PC-9 (cell line): ENCODE measurements around the gene PPWD1. TPM values are rescaled to one million over a fixed set of nuclear protein-coding genes. Genes with fewer than 3 reads are reported as not detected.

ENCODE experiments used
- BruUV-seq: library from RNA; stranded (reverse); fragments of 400-500 nt; replicated peaks from 2 replicates; lab custom pipeline; 2021; lab: Mats Ljungman, UMichigan
- CTCF ChIA-PET: fragments of 300-600 bp; sonication (Branson Sonifier 250); formaldehyde crosslinking; loops from one replicate; lab custom pipeline; 2022; ENCODE audit warnings: antibody characterized with exemption; lab: Charles Lee
- POLR2A ChIA-PET: fragments of 300-600 bp; sonication (Branson Sonifier 250); formaldehyde crosslinking; loops from one replicate; lab custom pipeline; 2022; ENCODE audit warnings: antibody characterized with exemption; ENCODE audit not compliant: unreplicated experiment; lab: Charles Lee
- DNase-seq, 2 experiments: peaks; one replicate each; pipeline versions ENCODE4 v3.0.0 to v3.0.0-alpha.2; 2015 to 2022; ENCODE audit warnings: mixed read lengths in 1 of 2
- H2AFZ ChIP-seq: fragments of 200-600 bp; sonication (generic); 2 replicates; pipeline ENCODE4 v1.8.1; 2017; ENCODE audit warnings: antibody characterized with exemption
- H3F3A ChIP-seq: fragments of 200-600 bp; sonication (generic); 2 replicates; pipeline ENCODE4 v1.8.1; 2017; ENCODE audit warnings: antibody characterized with exemption, mild to moderate bottlenecking, low read depth; ENCODE audit not compliant: insufficient read depth
- H3K27ac ChIP-seq: fragments of 200-600 bp; sonication (generic); 2 replicates; pipeline ENCODE4 v1.6.1; 2016; ENCODE audit warnings: mixed run types
- H3K27me3 ChIP-seq: fragments of 200-600 bp; sonication (generic); 2 replicates; pipeline ENCODE4 v1.6.1; 2016; ENCODE audit warnings: low read depth, mixed run types; ENCODE audit not compliant: insufficient read depth
- H3K36me3 ChIP-seq: fragments of 200-600 bp; sonication (generic); 2 replicates; pipeline ENCODE4 v1.6.1; 2016; ENCODE audit warnings: low read depth, mixed run types
- H3K4me1 ChIP-seq: fragments of 200-600 bp; sonication (generic); replicated peaks from 2 replicates; pipeline ENCODE4 v1.6.1; 2016; ENCODE audit warnings: mixed run types; ENCODE audit not compliant: insufficient read depth
- H3K4me2 ChIP-seq: fragments of 200-600 bp; sonication (generic); 2 replicates; pipeline ENCODE4 v1.6.1; 2017; ENCODE audit warnings: mixed run types
- H3K4me3 ChIP-seq: fragments of 200-600 bp; sonication (generic); 2 replicates; pipeline ENCODE4 v1.6.1; 2016; ENCODE audit warnings: mixed run types
- H3K79me2 ChIP-seq: fragments of 200-600 bp; sonication (generic); 2 replicates; pipeline ENCODE4 v1.6.1; 2017; ENCODE audit warnings: low read depth, mixed run types
- H3K9me2 ChIP-seq: fragments of 200-600 bp; sonication (generic); 2 replicates; pipeline ENCODE4 v1.8.1; 2017; ENCODE audit warnings: mild to moderate bottlenecking; ENCODE audit not compliant: insufficient read depth
- H3K9me3 ChIP-seq: fragments of 200-600 bp; sonication (generic); 2 replicates; pipeline ENCODE4 v1.8.1; 2016; ENCODE audit warnings: low read depth; ENCODE audit not compliant: insufficient read depth
- H4K20me1 ChIP-seq: fragments of 200-600 bp; sonication (generic); 2 replicates; pipeline ENCODE4 v1.8.1; 2017; ENCODE audit not compliant: insufficient read depth
- EZH2 ChIP-seq: fragments of 200-600 bp; sonication (generic); IDR thresholded peaks from 2 replicates; pipeline ENCODE4 v1.8.0; 2017; ENCODE audit warnings: antibody characterized with exemption, low read depth
- intact Hi-C: fragments of 100-400 bp; cut with micrococcal nuclease; formaldehyde crosslinking; loops from one replicate; pipeline ENCODE4 v1.10.0; 2022; ENCODE audit not compliant: unreplicated experiment
- total RNA-seq: library from RNA; stranded (reverse); gene quantifications from 2 replicates; pipeline ENCODE4 v1.2.3, GENCODE V29; 2021
- TF ChIP-seq, protein P1 (sequence below): fragments of 200-600 bp; sonication (generic); conservative IDR thresholded peaks from 2 replicates; pipeline ENCODE4 v1.6.1; 2017; ENCODE audit warnings: mixed run types, antibody characterized with exemption, mild to moderate bottlenecking, moderate library complexity

Gene PPWD1
- total RNA-seq, 1 experiment from 2014 or later: 38.9 TPM

DNA sequence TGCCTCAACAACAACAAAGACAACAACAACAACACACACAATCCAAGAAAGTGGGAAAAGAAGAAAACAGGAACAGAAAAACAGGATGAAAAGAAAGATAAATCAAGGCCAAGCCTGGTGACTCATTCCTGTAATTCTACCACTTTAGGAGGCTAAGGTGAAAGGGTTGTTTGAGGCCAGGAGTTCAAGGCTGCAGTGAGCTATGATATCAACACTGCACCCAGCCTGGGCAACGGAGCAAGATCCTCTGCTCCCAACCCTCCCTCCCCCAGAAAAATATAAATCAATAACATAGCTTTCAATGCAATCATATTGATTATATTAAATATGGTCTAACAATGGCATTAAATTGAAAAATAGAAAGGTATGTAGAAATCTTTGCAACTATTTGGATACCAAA lies 32.2 kb upstream of the PPWD1 start:
- no peak for DNase-seq
- Histone ChIP-seq H3F3A (no peaks in the 10 kb centered on the region), H3K4me3 (no peak overlapping the region), H3K27me3 (no peaks in the 10 kb centered on the region), H3K27ac (no peak overlapping the region), H3K9me2 (no peaks in the 10 kb centered on the region), H2AFZ (no peak overlapping the region), H3K36me3 (no peaks in the 10 kb centered on the region), H3K4me2 (no peak overlapping the region), H3K79me2 (no peaks in the 10 kb centered on the region), H3K4me1 (no peaks in the 10 kb centered on the region), H3K9me3 (no peaks in the 10 kb centered on the region), H4K20me1 (no peaks in the 10 kb centered on the region)
- no TSS peak for BruUV-seq
- intact Hi-C loops: no loop called here
- TF ChIP-seq EZH2: no peak
- TF ChIP-seq, protein P1, sequence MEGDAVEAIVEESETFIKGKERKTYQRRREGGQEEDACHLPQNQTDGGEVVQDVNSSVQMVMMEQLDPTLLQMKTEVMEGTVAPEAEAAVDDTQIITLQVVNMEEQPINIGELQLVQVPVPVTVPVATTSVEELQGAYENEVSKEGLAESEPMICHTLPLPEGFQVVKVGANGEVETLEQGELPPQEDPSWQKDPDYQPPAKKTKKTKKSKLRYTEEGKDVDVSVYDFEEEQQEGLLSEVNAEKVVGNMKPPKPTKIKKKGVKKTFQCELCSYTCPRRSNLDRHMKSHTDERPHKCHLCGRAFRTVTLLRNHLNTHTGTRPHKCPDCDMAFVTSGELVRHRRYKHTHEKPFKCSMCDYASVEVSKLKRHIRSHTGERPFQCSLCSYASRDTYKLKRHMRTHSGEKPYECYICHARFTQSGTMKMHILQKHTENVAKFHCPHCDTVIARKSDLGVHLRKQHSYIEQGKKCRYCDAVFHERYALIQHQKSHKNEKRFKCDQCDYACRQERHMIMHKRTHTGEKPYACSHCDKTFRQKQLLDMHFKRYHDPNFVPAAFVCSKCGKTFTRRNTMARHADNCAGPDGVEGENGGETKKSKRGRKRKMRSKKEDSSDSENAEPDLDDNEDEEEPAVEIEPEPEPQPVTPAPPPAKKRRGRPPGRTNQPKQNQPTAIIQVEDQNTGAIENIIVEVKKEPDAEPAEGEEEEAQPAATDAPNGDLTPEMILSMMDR: no peak
- POLR2A ChIA-PET: no interaction called here
- CTCF ChIA-PET: no interaction called here

DNA sequence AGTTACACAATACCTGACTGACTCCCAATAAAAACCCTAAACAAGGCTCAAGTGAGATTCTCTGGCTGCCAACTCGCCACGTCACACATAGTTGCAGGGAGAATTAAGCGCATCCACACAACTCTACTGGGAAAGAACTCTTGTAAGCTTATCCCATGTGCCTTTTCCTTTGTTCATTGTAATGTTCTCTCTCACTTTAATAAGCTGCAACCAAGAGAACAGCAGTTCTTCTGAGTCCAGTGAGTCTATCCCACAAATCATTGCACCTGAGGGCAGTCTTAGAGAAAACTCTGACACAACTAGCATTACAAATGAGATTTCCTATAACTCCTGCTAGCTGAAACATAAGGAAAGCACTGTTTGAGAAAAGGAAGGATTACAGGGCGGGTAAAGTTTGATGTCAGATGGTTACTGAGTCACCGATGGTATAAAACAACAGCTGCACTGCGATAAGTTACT lies 27.5 kb upstream of the PPWD1 start:
- intact Hi-C loops: no loop called here
- DNase-seq: no peak
- no peaks in the 10 kb centered on the region for H3F3A ChIP-seq
- no peak overlapping the region for H3K4me3 ChIP-seq
- no peaks in the 10 kb centered on the region for H3K36me3 ChIP-seq
- no peak overlapping the region for H3K4me2 ChIP-seq
- H3K4me1 ChIP-seq: no peaks in the 10 kb centered on the region
- H2AFZ ChIP-seq: no peak overlapping the region
- H3K9me2 ChIP-seq: no peaks in the 10 kb centered on the region
- no peaks in the 10 kb centered on the region for H3K27me3 ChIP-seq
- H3K9me3 ChIP-seq: no peaks in the 10 kb centered on the region
- H3K79me2 ChIP-seq: no peaks in the 10 kb centered on the region
- ChIA-PET CTCF (no interaction called here), POLR2A (interaction anchor here (0.6 kb wide), 2 partner anchors 53 to 475 kb away, joined by 3 to 7 read pairs; no protein-coding TSS in a partner anchor)
- no peak overlapping the region for H3K27ac ChIP-seq
- TF ChIP-seq EZH2: no peak
- TF ChIP-seq, protein P1: no peak
- BruUV-seq: no TSS peak
- no peaks in the 10 kb centered on the region for H4K20me1 ChIP-seq

DNA sequence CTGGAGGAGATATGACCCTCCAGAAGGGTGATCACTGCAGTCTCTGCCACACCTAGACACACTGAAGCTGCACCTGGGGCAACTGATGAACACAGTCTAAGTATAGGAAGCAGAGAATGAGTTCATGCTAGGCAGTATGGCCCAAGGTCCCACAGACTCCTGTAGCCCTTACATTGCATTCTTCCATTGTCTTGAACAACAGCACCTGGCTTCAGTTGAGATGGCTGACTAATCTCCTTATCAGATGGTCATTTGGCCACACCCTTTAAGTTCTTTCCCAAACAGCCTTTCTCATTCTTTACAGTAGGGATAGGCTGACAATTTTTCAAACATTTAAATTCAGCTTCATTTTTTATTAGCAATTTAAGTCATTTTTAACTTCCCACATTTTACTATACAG lies 23.3 kb upstream of the PPWD1 start:
- no peaks in the 10 kb centered on the region for H3K9me3 ChIP-seq
- BruUV-seq: no TSS peak
- H3K79me2 ChIP-seq: no peaks in the 10 kb centered on the region
- no peaks in the 10 kb centered on the region for H3K36me3 ChIP-seq
- TF ChIP-seq, protein P1: no peak
- TF ChIP-seq EZH2: no peak
- no peaks in the 10 kb centered on the region for H3F3A ChIP-seq
- peak; percentile 25 to 60 for DNase-seq
- intact Hi-C loops: no loop called here
- POLR2A ChIA-PET: interaction anchor here (0.6 kb wide), 1 partner anchor 657 kb away, joined by 7 read pairs; no protein-coding TSS in a partner anchor
- no peak overlapping the region for H3K4me3 ChIP-seq
- no peaks in the 10 kb centered on the region for H4K20me1 ChIP-seq
- H3K4me1 ChIP-seq: no peaks in the 10 kb centered on the region
- no peak overlapping the region for H3K27ac ChIP-seq
- H3K4me2 ChIP-seq: no peak overlapping the region
- H3K9me2 ChIP-seq: no peaks in the 10 kb centered on the region
- no peak overlapping the region for H2AFZ ChIP-seq
- CTCF ChIA-PET: no interaction called here
- no peaks in the 10 kb centered on the region for H3K27me3 ChIP-seq
